Parathyroid adenoma (tissue), 2 donors: ENCODE results near the gene STMN3.

Experiments
- H2AFZ ChIP-seq: fragments of 300-600 bp; sonication (generic); one replicate; pipeline ENCODE4 v1.7.0; 2017; ENCODE audit warnings: antibody characterized with exemption, mild to moderate bottlenecking
- H3K27ac ChIP-seq: fragments of 300-600 bp; sonication (generic); one replicate; pipeline ENCODE4 v1.7.0; 2017
- H3K27me3 ChIP-seq: fragments of 300-600 bp; sonication (generic); one replicate; pipeline ENCODE4 v1.7.0; 2017; ENCODE audit warnings: low read length; ENCODE audit not compliant: control insufficient read depth, insufficient read depth
- H3K36me3 ChIP-seq: fragments of 300-600 bp; sonication (generic); one replicate; pipeline ENCODE4 v1.7.0; 2017; ENCODE audit warnings: low read length; ENCODE audit not compliant: control insufficient read depth, insufficient read depth
- H3K4me1 ChIP-seq: fragments of 300-600 bp; sonication (generic); one replicate; pipeline ENCODE4 v1.7.0; 2017; ENCODE audit warnings: control low read depth
- H3K4me2 ChIP-seq: fragments of 300-600 bp; sonication (generic); one replicate; pipeline ENCODE4 v1.7.0; 2017; ENCODE audit warnings: low read length
- H3K4me3 ChIP-seq: fragments of 300-600 bp; sonication (generic); one replicate; pipeline ENCODE4 v1.7.0; 2017; ENCODE audit warnings: low read depth, low read length
- H3K79me2 ChIP-seq: fragments of 300-600 bp; sonication (generic); one replicate; pipeline ENCODE4 v1.7.0; 2017; ENCODE audit warnings: control low read depth
- H3K9ac ChIP-seq: fragments of 300-600 bp; sonication (generic); one replicate; pipeline ENCODE4 v1.7.0; 2017; ENCODE audit warnings: mild to moderate bottlenecking
- H3K9me3 ChIP-seq: fragments of 300-600 bp; sonication (generic); one replicate; pipeline ENCODE4 v1.7.0; 2017; ENCODE audit warnings: low read length; ENCODE audit not compliant: control insufficient read depth
- CTCF ChIP-seq: fragments of 300-600 bp; sonication (generic); IDR thresholded peaks from one replicate; pipeline ENCODE4 v1.7.0; 2017; ENCODE audit warnings: antibody characterized with exemption, mild to moderate bottlenecking
- donor health status: primary hyperparathyroidism.

The STMN3 gene

DNA sequence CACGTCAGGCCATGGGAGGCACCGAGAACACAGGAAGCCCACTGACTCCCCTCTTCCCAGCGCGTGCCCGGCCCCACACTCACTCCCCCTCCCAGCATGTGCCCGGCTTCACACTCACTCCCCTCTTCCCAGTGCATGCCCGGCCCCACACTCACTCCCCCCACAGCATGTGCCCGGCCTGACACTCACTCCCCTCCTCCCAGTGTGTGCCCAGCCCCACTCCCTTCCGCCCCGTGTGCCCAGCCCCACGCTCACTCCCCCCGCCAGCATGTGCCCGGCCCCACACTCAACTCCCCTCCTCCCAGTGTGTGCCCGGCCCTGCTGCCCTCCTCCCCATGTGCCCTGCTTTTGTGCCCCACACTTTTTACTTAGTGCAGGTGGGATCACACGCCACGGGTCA, 14.6 kb upstream of the STMN3 start:
- H3K36me3 ChIP-seq: no peaks in the 10 kb centered on the region
- no peaks in the 10 kb centered on the region for H3K27me3 ChIP-seq

DNA sequence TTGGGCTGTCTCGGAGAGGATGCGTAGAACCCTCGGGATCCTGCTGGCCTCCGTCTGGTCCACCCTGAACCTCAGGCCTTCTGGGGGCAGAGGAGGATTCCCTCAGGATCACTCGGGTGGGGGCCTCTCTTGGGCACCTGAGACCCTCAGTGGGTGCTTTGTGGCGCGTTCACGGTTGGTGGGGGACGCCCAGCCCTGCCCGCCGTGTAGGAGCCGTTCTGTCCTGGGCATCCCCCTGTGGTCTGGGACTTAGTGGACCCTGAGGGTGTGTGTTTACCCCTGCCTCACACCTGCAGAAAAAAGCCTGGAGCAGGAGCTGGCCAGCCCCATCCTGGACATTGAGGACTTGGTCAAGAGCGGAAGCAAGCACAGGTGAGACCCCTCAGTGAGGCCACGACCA, 12.5 kb upstream of the STMN3 start:
- Histone ChIP-seq H2AFZ (no peak overlapping the region), H3K27ac (no peak overlapping the region), H3K9ac (no peak overlapping the region), H3K9me3 (no peaks in the 10 kb centered on the region), H3K4me3 (no peak overlapping the region), H3K79me2 (peaks cover 16% of the 10 kb centered on the region), H3K27me3 (no peaks in the 10 kb centered on the region), H3K36me3 (no peaks in the 10 kb centered on the region), H3K4me2 (no peak overlapping the region), H3K4me1 (no peaks in the 10 kb centered on the region)
- TF ChIP-seq CTCF: no peak

More for the DNA sequence above, 14.6 kb upstream of the STMN3 start:
- no peaks in the 10 kb centered on the region for H3K9me3 ChIP-seq
- peaks cover 4% of the 10 kb centered on the region for H3K79me2 ChIP-seq
- H3K4me3 ChIP-seq: no peak overlapping the region
- no peaks in the 10 kb centered on the region for H3K4me1 ChIP-seq
- H3K4me2 ChIP-seq: no peak overlapping the region
- no peak overlapping the region for H3K27ac ChIP-seq
- no peak overlapping the region for H2AFZ ChIP-seq
- TF ChIP-seq CTCF: no peak
- H3K9ac ChIP-seq: no peak overlapping the region

- Histone ChIP-seq H3K27ac (no peak overlapping the region), H3K9me3 (no peaks in the 10 kb centered on the region), H3K4me2 (no peak overlapping the region), H3K36me3 (no peaks in the 10 kb centered on the region), H3K79me2 (peaks cover 22% of the 10 kb centered on the region), H3K27me3 (no peaks in the 10 kb centered on the region), H2AFZ (no peak overlapping the region), H3K9ac (no peak overlapping the region), H3K4me3 (no peak overlapping the region), H3K4me1 (no peaks in the 10 kb centered on the region)
- TF ChIP-seq CTCF: no peak
These were observed 11.8 kb upstream of the STMN3 start for GRCh38 chr20:63664861-63665594.

DNA sequence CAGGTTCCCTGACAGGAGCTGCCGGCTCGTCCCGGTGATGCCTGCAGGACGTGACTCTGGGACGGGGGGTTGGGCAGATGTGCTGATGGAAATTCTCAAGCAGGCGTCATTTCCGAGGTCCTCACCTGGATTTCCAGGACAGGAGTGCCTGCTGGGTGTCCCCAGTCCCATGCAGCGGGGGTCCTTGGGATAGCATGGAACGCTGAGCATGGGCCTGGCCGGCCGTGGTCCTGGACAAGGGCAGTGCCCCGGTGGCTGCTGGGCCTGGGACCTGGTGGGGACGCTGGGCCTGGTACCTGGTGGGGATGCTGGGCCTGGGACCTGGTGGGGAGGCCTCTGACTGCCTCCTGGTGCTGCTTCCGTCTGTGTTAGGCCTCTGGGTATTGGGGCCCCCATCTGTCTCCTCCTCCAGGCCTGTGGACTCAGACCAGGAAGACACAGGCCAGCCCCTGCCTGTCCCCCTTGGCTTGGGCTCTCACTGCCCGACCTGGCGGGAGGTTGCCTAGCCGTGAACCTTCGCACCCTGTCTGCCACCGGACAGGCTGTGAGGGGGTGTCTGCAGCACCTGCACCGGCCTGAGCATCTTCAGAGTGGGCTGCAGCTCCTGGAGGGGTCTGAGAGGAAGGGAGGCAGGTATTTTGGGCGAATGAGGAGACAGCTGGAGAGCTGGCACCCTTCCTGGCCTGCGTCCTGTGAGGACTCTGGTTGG, 11.1 kb upstream of the STMN3 start:
- no peaks in the 10 kb centered on the region for H3K9me3 ChIP-seq
- H3K4me1 ChIP-seq: peaks cover 1% of the 10 kb centered on the region
- no peak for TF ChIP-seq CTCF
- H3K9ac ChIP-seq: no peak overlapping the region
- no peak overlapping the region for H2AFZ ChIP-seq
- no peak overlapping the region for H3K4me2 ChIP-seq
- no peak overlapping the region for H3K27ac ChIP-seq
- H3K4me3 ChIP-seq: no peak overlapping the region
- peaks cover 24% of the 10 kb centered on the region for H3K79me2 ChIP-seq
- no peaks in the 10 kb centered on the region for H3K36me3 ChIP-seq
- no peaks in the 10 kb centered on the region for H3K27me3 ChIP-seq
